NCI-H526 treated with DMSO at 0.1 percent for 48 hours (cell line): ENCODE measurements around the gene WNK2.
"Not testable (repeated sequence)": the region's sequence is repeated elsewhere in the genome, so short reads cannot be mapped to it uniquely, and the experiment has no call there.

ENCODE experiments used
- DNase-seq: peaks from one replicate; lab custom pipeline; 2025; lab: John Stamatoyannopoulos, UW

The WNK2 gene

GRCh38 chr9:93308158-93308602 is 124.2 kb downstream of the WNK2 start:
- DNase-seq, result no peak

- DNase-seq, result no peak
Measured at GRCh38 chr9:93308676-93309075, 124.7 kb downstream of the WNK2 start.

GRCh38 chr9:93309889-93310425 is 126.0 kb downstream of the WNK2 start:
- DNase-seq, result no peak

GRCh38 chr9:93315118-93315517 is 131.2 kb downstream of the WNK2 start:
- DNase-seq, result no peak

- no peak for DNase-seq
Measured at GRCh38 chr9:93315960-93316359, 132.0 kb downstream of the WNK2 start.

- DNase-seq, result no peak
Measured at GRCh38 chr9:93316726-93317494, 133.0 kb downstream of the WNK2 start.

GRCh38 chr9:93317495-93318094 is 133.7 kb downstream of the WNK2 start:
- no peak for DNase-seq

- no peak for DNase-seq
Measured at GRCh38 chr9:93318480-93318879, 134.5 kb downstream of the WNK2 start.

GRCh38 chr9:93319301-93319991 is 135.5 kb downstream of the WNK2 start:
- DNase-seq, result no peak

- DNase-seq, result no peak
Measured at GRCh38 chr9:93319992-93320500, 136.1 kb downstream of the WNK2 start.

GRCh38 chr9:93320591-93321219 is 136.8 kb downstream of the WNK2 start:
- DNase-seq, result no peak

- no peak for DNase-seq
Measured at GRCh38 chr9:93321220-93321610, 137.3 kb downstream of the WNK2 start.

GRCh38 chr9:93323446-93323954 is 139.6 kb downstream of the WNK2 start:
- DNase-seq, result not testable (repeated sequence)

- DNase-seq, result no peak
Measured at GRCh38 chr9:93324191-93324834, 140.4 kb downstream of the WNK2 start.

GRCh38 chr9:93325307-93326035 is 141.5 kb downstream of the WNK2 start:
- no peak for DNase-seq

GRCh38 chr9:93326056-93326455 is 142.1 kb downstream of the WNK2 start:
- DNase-seq, result no peak

GRCh38 chr9:93326654-93327053 is 142.7 kb downstream of the WNK2 start:
- no peak for DNase-seq

GRCh38 chr9:93329629-93330280 is 145.8 kb downstream of the WNK2 start:
- DNase-seq, result no peak

- DNase-seq, result no peak
Measured at GRCh38 chr9:93332317-93332716, 148.4 kb downstream of the WNK2 start.

GRCh38 chr9:93336720-93337119 is 152.8 kb downstream of the WNK2 start:
- no peak for DNase-seq
